Activated naive CD8-positive, alpha-beta T cell (primary cell): ENCODE data around the gene GBE1.

Source experiments
- H3K27ac Mint-ChIP-seq: one replicate; pipeline ENCODE4 v1.8.0; 2021; ENCODE audit warnings: mixed read lengths
- H3K27me3 Mint-ChIP-seq: one replicate; pipeline ENCODE4 v1.8.0; 2021; ENCODE audit warnings: mixed read lengths
- H3K36me3 Mint-ChIP-seq: one replicate; pipeline ENCODE4 v1.8.0; 2021; ENCODE audit warnings: mixed read lengths
- H3K4me1 Mint-ChIP-seq: one replicate; pipeline ENCODE4 v1.8.0; 2021; ENCODE audit warnings: low read depth, mixed read lengths
- H3K4me3 Mint-ChIP-seq: one replicate; pipeline ENCODE4 v1.8.0; 2021; ENCODE audit warnings: mild to moderate bottlenecking, mixed read lengths
- H3K9me3 Mint-ChIP-seq: one replicate; pipeline ENCODE4 v1.8.0; 2021; ENCODE audit warnings: low read depth, mixed read lengths

The GBE1 gene

DNA sequence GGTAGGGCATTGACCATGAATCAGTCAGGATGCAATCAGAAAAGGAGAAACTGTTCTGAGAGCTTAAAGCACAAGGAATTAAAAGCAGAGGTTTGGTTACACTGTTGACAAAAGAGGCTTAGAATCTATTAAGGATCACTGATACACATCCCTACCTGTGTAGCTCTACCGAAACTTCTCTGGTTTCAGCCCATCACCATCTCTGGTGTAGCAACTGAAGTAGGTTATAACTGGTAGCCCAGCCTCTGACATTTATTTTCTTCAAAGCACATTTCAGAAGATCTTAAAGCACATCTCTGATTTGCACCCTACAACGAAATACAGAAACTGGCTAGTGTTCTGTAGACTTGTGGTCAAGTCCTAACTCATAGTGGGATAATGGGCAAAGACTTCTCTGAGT, 283.7 kb downstream of the GBE1 start:
- Mint-ChIP-seq H3K27me3 (peaks cover 1% of the 10 kb centered on the region), H3K4me1 (no peaks in the 10 kb centered on the region), H3K27ac (no peak overlapping the region), H3K4me3 (no peak overlapping the region), H3K9me3 (peaks cover 2% of the 10 kb centered on the region), H3K36me3 (no peaks in the 10 kb centered on the region)

DNA sequence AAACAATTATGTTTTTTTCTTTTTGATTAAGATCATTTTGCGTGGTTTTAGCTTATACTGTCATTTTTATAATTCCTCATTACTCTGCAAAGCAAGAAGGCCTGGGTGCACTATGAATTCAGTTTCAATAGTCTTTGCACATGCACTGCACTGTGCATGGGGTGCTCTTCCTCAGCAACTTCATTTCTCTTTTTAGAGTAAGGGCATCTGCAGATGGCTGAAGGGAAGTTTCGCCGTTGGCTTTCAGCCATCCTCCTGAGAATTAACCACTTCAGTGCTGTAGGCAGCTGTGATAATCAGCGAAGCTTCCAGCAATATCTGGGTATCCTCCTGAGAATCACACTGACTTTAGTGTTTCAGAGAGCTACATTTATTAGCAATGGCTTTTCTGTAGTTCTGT, 284.8 kb downstream of the GBE1 start:
- Mint-ChIP-seq H3K27me3 (peaks cover 3% of the 10 kb centered on the region), H3K27ac (no peak overlapping the region), H3K4me3 (no peak overlapping the region), H3K9me3 (no peaks in the 10 kb centered on the region), H3K4me1 (no peaks in the 10 kb centered on the region), H3K36me3 (no peaks in the 10 kb centered on the region)

DNA sequence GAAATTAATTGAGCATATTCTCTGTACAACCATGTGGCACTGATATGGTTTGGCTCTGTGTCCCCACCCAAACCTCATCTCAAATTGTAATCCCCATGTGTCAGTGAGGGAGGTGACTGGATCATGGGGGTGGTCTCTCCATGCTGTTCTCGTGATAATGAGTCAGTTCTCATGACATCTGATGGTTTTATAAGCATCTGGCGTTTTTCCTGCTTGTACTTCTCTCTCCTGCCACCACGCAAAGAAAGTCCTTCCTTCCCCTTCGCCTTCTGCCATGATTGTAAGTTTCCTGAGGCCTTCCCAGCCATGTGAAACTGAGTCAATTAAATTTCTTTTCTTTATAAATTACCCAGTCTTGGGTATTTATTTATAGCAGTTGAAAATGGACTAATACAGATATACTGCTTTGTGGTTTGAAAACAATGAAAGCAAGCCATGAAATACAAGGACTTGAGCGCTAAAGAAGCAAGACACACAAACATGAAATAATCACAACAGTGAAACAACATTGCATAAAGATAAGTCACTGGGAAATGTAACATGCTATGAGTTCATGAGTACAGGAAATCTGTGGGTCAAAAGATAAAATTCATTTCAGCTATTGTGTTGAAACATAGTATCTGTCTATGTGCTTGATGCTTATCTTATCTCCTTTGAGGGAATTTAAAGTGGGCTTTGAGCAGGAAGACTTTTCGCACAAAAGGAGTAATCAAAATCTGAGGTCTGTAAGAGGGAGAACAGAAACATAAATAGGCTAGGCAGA, 288.7 kb downstream of the GBE1 start:
- H3K27ac Mint-ChIP-seq: no peak overlapping the region
- H3K4me1 Mint-ChIP-seq: no peaks in the 10 kb centered on the region
- peaks cover 3% of the 10 kb centered on the region for H3K27me3 Mint-ChIP-seq
- no peaks in the 10 kb centered on the region for H3K9me3 Mint-ChIP-seq
- no peak overlapping the region for H3K4me3 Mint-ChIP-seq
- no peaks in the 10 kb centered on the region for H3K36me3 Mint-ChIP-seq

DNA sequence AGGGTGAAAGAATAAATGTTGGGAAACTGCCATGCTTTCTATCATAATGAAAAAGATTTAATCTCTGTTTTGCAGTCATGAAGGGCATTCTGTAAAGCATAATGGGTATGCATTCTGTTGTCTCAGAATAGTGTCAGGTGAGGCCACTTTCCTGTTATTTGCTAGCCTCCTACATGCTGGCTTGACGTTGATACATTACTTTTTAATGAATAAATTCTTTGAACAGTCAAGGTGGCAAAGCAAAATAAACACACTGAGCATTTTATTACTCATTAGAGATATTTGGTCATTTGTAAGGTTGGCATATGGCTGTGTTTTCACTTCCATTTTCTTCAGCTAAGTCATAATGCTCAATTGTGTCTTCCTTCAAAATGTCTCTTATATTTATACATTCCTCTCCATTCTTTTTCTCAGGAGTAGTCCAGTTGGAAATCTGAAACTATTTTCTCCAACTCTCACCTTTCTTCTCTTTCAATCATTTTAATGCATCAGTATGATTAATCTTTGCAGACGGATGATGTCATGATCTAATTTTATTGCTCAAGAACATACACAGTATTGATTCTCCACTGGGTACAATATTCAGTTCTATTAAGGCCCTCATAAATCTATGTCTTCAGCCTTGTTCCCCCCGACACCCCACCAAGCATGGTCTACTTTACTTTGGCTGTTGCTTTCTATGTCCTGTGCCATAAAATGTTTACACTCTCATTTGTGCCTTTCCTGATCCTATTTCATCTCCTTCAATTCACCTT, 290.7 kb downstream of the GBE1 start:
- Mint-ChIP-seq H3K4me3 (no peak overlapping the region), H3K36me3 (no peaks in the 10 kb centered on the region), H3K4me1 (no peaks in the 10 kb centered on the region), H3K27me3 (peaks cover 3% of the 10 kb centered on the region), H3K9me3 (no peaks in the 10 kb centered on the region), H3K27ac (no peak overlapping the region)

DNA sequence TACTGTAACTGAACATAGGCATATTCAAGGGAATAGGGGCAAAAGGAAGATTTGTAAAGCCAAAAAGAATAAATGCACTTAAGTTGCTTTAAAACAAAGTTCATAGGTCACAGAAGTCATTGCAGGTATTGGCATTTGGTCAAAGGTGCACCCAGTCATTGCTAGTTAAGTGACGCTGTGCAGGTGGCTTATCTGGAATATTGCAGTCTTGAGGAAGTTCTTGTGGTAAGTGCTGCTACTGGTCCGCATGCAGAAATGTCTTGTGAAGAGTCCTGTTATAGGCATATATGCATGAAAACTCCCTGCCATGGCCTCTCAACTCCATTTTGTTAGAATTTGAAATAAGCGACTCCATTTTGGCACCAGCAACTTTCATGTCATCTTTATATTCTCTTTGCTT, 293.1 kb downstream of the GBE1 start:
- Mint-ChIP-seq H3K27ac (no peak overlapping the region), H3K9me3 (no peaks in the 10 kb centered on the region), H3K27me3 (peaks cover 3% of the 10 kb centered on the region)

DNA sequence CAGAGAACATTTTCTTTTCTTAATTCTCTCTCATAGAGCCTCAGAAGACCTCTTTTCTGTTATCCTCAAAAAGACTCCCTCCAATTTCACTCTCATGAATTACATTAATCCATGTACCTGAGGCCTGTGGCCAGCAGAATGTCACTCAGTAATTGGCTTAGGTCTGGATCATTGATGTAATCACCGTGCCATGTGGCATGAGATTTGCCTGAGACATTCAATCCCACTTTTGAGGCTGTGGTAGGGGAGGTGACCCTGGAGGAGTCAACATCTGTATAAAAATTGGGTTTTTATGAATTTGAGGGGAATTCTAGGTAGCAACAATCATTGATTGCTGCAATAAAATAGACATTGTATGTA, 295.3 kb downstream of the GBE1 start:
- H3K4me1 Mint-ChIP-seq: no peaks in the 10 kb centered on the region
- no peaks in the 10 kb centered on the region for H3K9me3 Mint-ChIP-seq
- no peaks in the 10 kb centered on the region for H3K36me3 Mint-ChIP-seq
- H3K27ac Mint-ChIP-seq: no peak overlapping the region
- H3K27me3 Mint-ChIP-seq: no peaks in the 10 kb centered on the region
- H3K4me3 Mint-ChIP-seq: no peak overlapping the region

More for the DNA sequence above, 293.1 kb downstream of the GBE1 start:
- Mint-ChIP-seq H3K4me3 (no peak overlapping the region), H3K36me3 (no peaks in the 10 kb centered on the region), H3K4me1 (no peaks in the 10 kb centered on the region)

DNA sequence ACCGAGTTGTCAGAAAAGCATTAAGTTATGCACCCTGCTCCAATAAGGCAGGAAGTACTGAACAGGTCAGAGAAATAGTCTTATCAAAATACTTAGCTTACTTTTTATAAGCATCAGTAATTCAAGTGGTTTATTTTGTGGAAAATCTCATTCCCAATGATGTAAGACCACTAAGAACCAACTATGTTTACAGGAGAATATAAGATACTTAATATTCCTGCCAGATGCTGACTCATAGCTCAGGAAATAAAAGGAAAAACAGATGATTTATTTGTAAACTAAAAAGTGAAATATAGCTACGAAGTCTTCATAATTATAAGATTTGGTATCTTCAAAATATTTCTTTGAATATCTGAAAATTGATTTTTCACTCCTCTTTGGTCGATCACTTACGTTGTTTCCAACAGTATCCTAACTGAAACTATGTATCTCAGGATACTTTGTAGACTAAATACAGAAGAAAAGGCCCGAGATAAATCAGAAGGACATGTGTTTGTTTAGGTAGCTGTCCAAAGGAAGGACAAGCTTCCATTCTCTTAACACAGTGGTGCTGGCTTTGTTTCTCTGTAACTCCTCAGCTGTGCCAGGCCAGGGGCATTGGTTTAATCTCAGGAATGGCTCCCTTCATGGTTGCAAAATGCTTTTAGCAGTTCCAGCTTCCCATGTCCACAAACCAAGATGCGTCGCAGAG, 295.8 kb downstream of the GBE1 start:
- Mint-ChIP-seq H3K27me3 (no peaks in the 10 kb centered on the region), H3K4me1 (no peaks in the 10 kb centered on the region), H3K27ac (no peak overlapping the region), H3K9me3 (no peaks in the 10 kb centered on the region), H3K4me3 (no peak overlapping the region), H3K36me3 (no peaks in the 10 kb centered on the region)

DNA sequence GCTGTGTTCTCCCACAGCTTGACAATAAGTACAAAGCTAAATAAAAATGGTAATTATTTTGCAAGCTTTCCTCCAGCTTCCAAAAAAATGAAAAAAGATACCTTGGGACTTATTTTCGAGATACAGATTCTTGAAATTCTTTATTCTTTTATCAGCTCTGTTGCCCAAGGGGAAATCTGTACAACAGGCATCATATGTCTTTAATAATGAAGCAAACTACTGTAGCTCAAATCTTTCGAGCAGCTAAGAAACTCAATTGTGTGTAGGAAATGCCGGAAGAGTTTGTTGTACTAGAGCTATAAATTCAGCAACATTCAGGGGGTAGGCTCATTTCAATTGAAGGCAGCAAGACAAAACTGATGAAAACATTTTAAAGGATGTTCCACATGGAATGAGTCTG, 297.7 kb downstream of the GBE1 start:
- Mint-ChIP-seq H3K4me3 (no peak overlapping the region), H3K27me3 (no peaks in the 10 kb centered on the region), H3K27ac (no peak overlapping the region), H3K4me1 (no peaks in the 10 kb centered on the region), H3K9me3 (no peaks in the 10 kb centered on the region), H3K36me3 (no peaks in the 10 kb centered on the region)

DNA sequence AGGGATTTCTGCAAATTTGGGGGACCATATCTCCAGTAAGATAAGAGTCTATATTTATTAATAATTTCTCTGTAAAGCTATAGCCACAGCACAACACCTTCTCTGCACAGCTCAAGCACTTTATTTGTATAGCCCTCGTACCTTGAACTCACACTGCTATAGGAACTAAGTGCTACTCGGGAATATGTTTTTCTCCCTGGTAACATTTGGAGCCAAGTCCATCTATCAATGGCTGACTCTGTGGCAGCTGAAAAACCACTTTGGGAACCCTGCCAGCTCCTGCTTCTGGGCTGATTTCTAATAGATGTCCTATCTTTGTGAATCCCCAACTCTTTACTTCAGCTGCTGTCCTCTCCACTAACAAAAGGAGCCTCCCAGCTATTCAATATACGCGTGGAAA, 298.5 kb downstream of the GBE1 start:
- no peaks in the 10 kb centered on the region for H3K36me3 Mint-ChIP-seq
- no peaks in the 10 kb centered on the region for H3K9me3 Mint-ChIP-seq
- no peaks in the 10 kb centered on the region for H3K4me1 Mint-ChIP-seq
- no peak overlapping the region for H3K4me3 Mint-ChIP-seq
- no peaks in the 10 kb centered on the region for H3K27me3 Mint-ChIP-seq
- H3K27ac Mint-ChIP-seq: no peak overlapping the region

DNA sequence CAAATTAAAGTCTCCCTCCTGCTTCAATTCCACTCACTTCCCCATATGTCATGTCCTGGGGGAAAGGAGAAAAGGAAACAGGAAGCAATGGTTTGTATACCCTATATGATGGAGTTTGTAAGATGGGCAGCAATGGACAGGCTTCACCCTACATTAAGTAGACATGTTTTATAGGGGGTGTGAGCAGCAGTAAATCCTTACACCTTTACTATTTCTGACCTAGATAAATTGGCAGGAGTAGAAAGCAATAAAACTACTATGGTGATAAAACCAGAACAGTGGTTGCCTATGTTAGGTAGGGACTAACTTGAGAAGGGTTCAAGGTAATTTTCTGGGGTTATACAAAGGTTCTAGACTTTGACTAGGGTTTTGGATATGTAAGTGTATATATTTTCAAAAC, 301.7 kb downstream of the GBE1 start:
- Mint-ChIP-seq H3K4me1 (no peaks in the 10 kb centered on the region), H3K4me3 (no peak overlapping the region), H3K9me3 (no peaks in the 10 kb centered on the region), H3K27ac (no peak overlapping the region), H3K27me3 (no peaks in the 10 kb centered on the region), H3K36me3 (no peaks in the 10 kb centered on the region)

DNA sequence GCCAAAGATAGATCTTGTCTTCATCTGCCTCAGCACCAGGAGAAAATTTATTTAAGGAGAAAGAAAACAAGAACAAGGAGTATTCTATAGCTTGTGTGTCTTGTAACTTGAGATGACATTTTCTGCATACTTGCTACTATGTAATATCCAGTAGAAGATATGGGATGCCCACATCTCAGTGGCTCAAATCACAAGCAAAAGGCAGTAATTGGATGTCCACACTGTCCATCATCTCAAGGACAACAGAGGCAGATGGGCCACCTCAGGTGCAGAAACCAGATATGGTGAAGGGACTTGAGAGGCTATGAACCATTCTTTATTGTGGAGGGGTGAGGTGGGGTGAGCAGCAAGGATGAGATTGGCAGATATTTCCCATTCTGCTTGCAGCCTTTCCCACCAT, 309.0 kb downstream of the GBE1 start:
- H3K9me3 Mint-ChIP-seq: no peaks in the 10 kb centered on the region
- no peaks in the 10 kb centered on the region for H3K27me3 Mint-ChIP-seq
- no peaks in the 10 kb centered on the region for H3K36me3 Mint-ChIP-seq
- no peak overlapping the region for H3K4me3 Mint-ChIP-seq
- H3K4me1 Mint-ChIP-seq: no peaks in the 10 kb centered on the region
- no peak overlapping the region for H3K27ac Mint-ChIP-seq

DNA sequence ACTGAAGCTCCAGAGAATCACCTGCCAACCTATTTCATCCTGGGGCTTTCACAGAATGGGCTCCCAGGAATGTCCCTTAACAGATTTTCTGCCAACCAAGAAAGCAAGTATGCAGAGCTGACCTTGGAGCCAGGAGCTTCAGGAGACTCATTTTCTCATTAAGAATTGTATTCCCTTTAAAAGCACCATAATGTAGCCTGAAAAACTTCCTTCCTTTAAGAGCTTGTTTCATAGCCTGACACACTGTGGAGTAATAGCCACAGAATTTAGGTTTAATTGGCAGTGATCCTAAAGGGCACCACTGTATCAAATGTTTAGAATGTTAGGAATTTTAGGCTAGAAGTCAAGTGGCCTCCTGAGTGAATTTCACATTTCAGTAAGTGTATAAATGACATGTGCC, 309.8 kb downstream of the GBE1 start:
- H3K36me3 Mint-ChIP-seq: no peaks in the 10 kb centered on the region
- H3K4me1 Mint-ChIP-seq: no peaks in the 10 kb centered on the region
- no peak overlapping the region for H3K4me3 Mint-ChIP-seq

DNA sequence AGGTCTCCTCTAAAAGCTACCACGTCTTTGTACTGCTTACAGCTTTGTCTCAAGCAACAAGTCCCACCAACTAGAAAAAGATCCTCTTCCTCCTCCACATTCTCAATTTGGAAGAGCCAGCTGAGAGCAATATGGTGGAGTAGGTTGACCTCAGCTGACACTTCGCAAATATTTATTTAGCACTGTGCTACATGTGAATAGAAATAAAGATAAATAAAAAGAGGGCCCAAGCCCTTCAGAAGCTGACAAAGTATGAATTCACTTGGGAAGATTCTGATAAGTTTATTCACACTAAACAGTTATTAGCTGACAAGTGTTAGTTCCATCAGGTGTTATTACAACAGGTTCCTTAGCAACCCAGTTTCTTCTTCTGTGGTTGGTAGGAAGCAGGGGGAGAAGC, 310.3 kb downstream of the GBE1 start:
- no peak overlapping the region for H3K4me3 Mint-ChIP-seq
- no peaks in the 10 kb centered on the region for H3K36me3 Mint-ChIP-seq
- no peaks in the 10 kb centered on the region for H3K27me3 Mint-ChIP-seq
- H3K9me3 Mint-ChIP-seq: no peaks in the 10 kb centered on the region
- H3K4me1 Mint-ChIP-seq: no peaks in the 10 kb centered on the region
- H3K27ac Mint-ChIP-seq: no peak overlapping the region

More for the DNA sequence above, 309.8 kb downstream of the GBE1 start:
- no peak overlapping the region for H3K27ac Mint-ChIP-seq
- no peaks in the 10 kb centered on the region for H3K27me3 Mint-ChIP-seq
- no peaks in the 10 kb centered on the region for H3K9me3 Mint-ChIP-seq

DNA sequence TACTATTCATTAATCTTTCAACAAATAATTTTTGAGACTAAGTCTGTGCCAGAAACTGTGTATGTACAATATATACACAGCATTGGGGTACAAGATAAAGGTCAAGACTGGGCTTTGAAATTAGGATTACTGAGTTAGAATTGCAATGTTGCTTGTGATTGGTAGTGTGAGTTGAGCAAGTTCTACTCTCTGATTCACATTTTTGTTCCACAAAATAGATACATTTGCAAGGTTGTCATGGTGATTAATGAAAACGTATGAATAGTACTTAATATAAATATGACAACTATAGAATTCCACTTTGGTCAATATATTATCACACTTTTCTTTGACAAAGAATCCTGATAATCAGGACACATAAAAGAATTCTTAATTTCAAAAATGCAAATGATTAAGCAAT, 314.6 kb downstream of the GBE1 start:
- Mint-ChIP-seq H3K27me3 (no peaks in the 10 kb centered on the region), H3K36me3 (no peaks in the 10 kb centered on the region), H3K27ac (no peak overlapping the region), H3K4me3 (no peak overlapping the region), H3K4me1 (no peaks in the 10 kb centered on the region), H3K9me3 (no peaks in the 10 kb centered on the region)

DNA sequence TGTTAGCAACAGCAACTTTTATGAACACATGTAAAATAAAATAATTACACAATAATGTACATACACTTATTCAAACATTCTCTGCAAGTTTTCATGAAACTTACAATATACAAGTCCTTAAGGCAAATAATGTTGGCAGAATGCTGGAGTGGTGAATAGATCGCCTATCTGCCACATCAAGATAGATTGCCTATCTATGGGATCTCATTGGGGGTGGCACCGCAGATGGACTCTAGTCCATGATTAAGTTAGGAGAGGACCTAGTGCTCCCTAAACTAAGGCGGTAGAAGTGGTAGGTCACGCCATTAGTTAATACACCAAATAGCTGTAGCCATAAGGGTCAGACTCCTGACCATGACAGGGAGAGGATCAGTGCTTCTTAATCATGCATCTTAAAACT, 315.7 kb downstream of the GBE1 start:
- H3K27ac Mint-ChIP-seq: no peak overlapping the region
- H3K27me3 Mint-ChIP-seq: no peaks in the 10 kb centered on the region
- no peak overlapping the region for H3K4me3 Mint-ChIP-seq
- no peaks in the 10 kb centered on the region for H3K36me3 Mint-ChIP-seq
- H3K4me1 Mint-ChIP-seq: no peaks in the 10 kb centered on the region
- H3K9me3 Mint-ChIP-seq: no peaks in the 10 kb centered on the region
